MM.1S (cell line): ENCODE measurements around the gene SLC35E4.

Experiments used
- DNase-seq: peaks from one replicate; pipeline ENCODE4 v3.0.0-alpha.2; 2015
- H2AFZ ChIP-seq: fragments of 300-600 bp; sonication (generic); 2 replicates; pipeline ENCODE4 v1.6.0; 2016; ENCODE audit warnings: antibody characterized with exemption, low read length
- H3F3A ChIP-seq: fragments of 300-600 bp; sonication (generic); 2 replicates; pipeline ENCODE4 v1.6.1; 2016; ENCODE audit warnings: mild to moderate bottlenecking, antibody characterized with exemption, low read length, moderate library complexity, mixed read lengths; ENCODE audit not compliant: insufficient read depth
- H3K27ac ChIP-seq: fragments of 300-600 bp; sonication (generic); 2 replicates; pipeline ENCODE4 v1.5.1; 2016; ENCODE audit warnings: mild to moderate bottlenecking, low read length
- H3K27me3 ChIP-seq: fragments of 300-600 bp; sonication (generic); replicated peaks from 2 replicates; pipeline ENCODE4 v1.6.0; 2016; ENCODE audit warnings: low read length; ENCODE audit not compliant: insufficient read depth
- H3K36me3 ChIP-seq: fragments of 300-600 bp; sonication (generic); replicated peaks from 2 replicates; pipeline ENCODE4 v1.6.1; 2016; ENCODE audit warnings: mild to moderate bottlenecking, low read length, mixed read lengths; ENCODE audit not compliant: insufficient read depth
- H3K4me1 ChIP-seq: fragments of 300-600 bp; sonication (generic); 2 replicates; pipeline ENCODE4 v1.6.1; 2016; ENCODE audit warnings: low read length, mixed read lengths
- H3K4me2 ChIP-seq: fragments of 300-600 bp; sonication (generic); 2 replicates; pipeline ENCODE4 v1.6.0; 2016; ENCODE audit warnings: low read depth, low read length
- H3K4me3 ChIP-seq: fragments of 300-600 bp; sonication (generic); 2 replicates; pipeline ENCODE4 v1.5.1; 2016; ENCODE audit warnings: low read length, mixed read lengths
- H3K79me2 ChIP-seq: fragments of 300-600 bp; sonication (generic); 2 replicates; pipeline ENCODE4 v1.6.1; 2016; ENCODE audit warnings: mixed run types, low read length, mixed read lengths
- H3K9ac ChIP-seq: fragments of 300-600 bp; sonication (generic); 2 replicates; pipeline ENCODE4 v1.6.1; 2016; ENCODE audit warnings: low read length, mixed read lengths
- H3K9me2 ChIP-seq: fragments of 300-600 bp; sonication (generic); replicated peaks from 2 replicates; pipeline ENCODE4 v1.6.1; 2016; ENCODE audit warnings: mild to moderate bottlenecking, low read length, mixed read lengths; ENCODE audit not compliant: insufficient read depth
- H3K9me3 ChIP-seq: fragments of 300-600 bp; sonication (generic); replicated peaks from 2 replicates; pipeline ENCODE4 v1.6.1; 2016; ENCODE audit warnings: mild to moderate bottlenecking, low read length, mixed read lengths; ENCODE audit not compliant: insufficient read depth
- H4K20me1 ChIP-seq: fragments of 300-600 bp; sonication (generic); 2 replicates; pipeline ENCODE4 v1.6.1; 2016; ENCODE audit warnings: mild to moderate bottlenecking, low read length, moderate library complexity, mixed read lengths; ENCODE audit not compliant: insufficient read depth
- EZH2 ChIP-seq: fragments of 300-600 bp; sonication (generic); optimal IDR thresholded peaks from 2 replicates; pipeline ENCODE3; 2017; ENCODE audit warnings: low read depth, mild to moderate bottlenecking, antibody characterized with exemption, low read length, mixed read lengths
- EZH2phosphoT487 ChIP-seq: fragments of 300-600 bp; sonication (generic); IDR thresholded peaks from 2 replicates; pipeline ENCODE4 v1.6.1; 2018; ENCODE audit warnings: antibody characterized with exemption, low read length
- TF ChIP-seq, protein P1 (sequence below): fragments of 300-600 bp; sonication (generic); IDR thresholded peaks from 2 replicates; pipeline ENCODE4 v1.5.1; 2016; ENCODE audit warnings: antibody characterized with exemption, low read length, mixed read lengths

Gene SLC35E4

DNA sequence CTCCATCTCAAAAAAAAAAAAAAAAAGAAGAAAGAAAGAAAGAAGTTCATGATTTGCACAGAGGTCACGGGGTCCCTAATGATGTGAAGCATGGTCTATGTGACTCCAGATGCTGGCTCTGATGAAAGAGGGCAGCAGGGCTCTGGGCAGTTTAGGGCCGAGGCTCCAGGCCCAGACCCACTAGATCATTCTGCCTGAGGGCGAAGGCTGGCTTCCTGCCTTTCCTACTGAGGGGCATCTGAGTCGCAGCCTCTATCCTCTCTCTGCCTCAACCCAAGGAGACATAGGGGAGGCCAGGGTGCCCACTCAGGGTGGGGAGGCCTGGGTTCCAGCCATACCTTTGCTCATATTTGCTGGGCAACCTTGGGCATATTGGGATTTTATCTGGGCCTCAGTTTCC lies 4.8 kb downstream of the SLC35E4 start:
- Histone ChIP-seq H3K9me3 (no peaks in the 10 kb centered on the region), H3K4me1 (peaks cover 7% of the 10 kb centered on the region), H3K27me3 (no peaks in the 10 kb centered on the region), H3K4me3 (no peak overlapping the region), H3K9me2 (no peaks in the 10 kb centered on the region), H2AFZ (no peak overlapping the region), H3K36me3 (no peaks in the 10 kb centered on the region), H3K4me2 (no peak overlapping the region), H4K20me1 (no peaks in the 10 kb centered on the region), H3K79me2 (no peaks in the 10 kb centered on the region), H3K27ac (no peak overlapping the region), H3F3A (no peaks in the 10 kb centered on the region), H3K9ac (no peak overlapping the region)
- no peak for TF ChIP-seq EZH2
- TF ChIP-seq, protein P1, sequence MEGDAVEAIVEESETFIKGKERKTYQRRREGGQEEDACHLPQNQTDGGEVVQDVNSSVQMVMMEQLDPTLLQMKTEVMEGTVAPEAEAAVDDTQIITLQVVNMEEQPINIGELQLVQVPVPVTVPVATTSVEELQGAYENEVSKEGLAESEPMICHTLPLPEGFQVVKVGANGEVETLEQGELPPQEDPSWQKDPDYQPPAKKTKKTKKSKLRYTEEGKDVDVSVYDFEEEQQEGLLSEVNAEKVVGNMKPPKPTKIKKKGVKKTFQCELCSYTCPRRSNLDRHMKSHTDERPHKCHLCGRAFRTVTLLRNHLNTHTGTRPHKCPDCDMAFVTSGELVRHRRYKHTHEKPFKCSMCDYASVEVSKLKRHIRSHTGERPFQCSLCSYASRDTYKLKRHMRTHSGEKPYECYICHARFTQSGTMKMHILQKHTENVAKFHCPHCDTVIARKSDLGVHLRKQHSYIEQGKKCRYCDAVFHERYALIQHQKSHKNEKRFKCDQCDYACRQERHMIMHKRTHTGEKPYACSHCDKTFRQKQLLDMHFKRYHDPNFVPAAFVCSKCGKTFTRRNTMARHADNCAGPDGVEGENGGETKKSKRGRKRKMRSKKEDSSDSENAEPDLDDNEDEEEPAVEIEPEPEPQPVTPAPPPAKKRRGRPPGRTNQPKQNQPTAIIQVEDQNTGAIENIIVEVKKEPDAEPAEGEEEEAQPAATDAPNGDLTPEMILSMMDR = no peak
- no peak for TF ChIP-seq EZH2phosphoT487
- no peak for DNase-seq

- no peak overlapping the region for H3K9ac ChIP-seq
- H3K27me3 ChIP-seq = no peaks in the 10 kb centered on the region
- H3K4me2 ChIP-seq = no peak overlapping the region
- no peaks in the 10 kb centered on the region for H3K79me2 ChIP-seq
- no peaks in the 10 kb centered on the region for H3K9me3 ChIP-seq
- H4K20me1 ChIP-seq = no peaks in the 10 kb centered on the region
- TF ChIP-seq EZH2 (no peak), EZH2phosphoT487 (no peak)
- TF ChIP-seq, protein P1 = no peak
- H3F3A ChIP-seq = no peaks in the 10 kb centered on the region
- no peaks in the 10 kb centered on the region for H3K9me2 ChIP-seq
- no peak overlapping the region for H2AFZ ChIP-seq
- peaks cover 6% of the 10 kb centered on the region for H3K4me1 ChIP-seq
- H3K4me3 ChIP-seq = no peak overlapping the region
- no peaks in the 10 kb centered on the region for H3K36me3 ChIP-seq
- no peak for DNase-seq
- no peak overlapping the region for H3K27ac ChIP-seq
Measured at GRCh38 chr22:30640839-30641430, 5.4 kb downstream of the SLC35E4 start.

DNA sequence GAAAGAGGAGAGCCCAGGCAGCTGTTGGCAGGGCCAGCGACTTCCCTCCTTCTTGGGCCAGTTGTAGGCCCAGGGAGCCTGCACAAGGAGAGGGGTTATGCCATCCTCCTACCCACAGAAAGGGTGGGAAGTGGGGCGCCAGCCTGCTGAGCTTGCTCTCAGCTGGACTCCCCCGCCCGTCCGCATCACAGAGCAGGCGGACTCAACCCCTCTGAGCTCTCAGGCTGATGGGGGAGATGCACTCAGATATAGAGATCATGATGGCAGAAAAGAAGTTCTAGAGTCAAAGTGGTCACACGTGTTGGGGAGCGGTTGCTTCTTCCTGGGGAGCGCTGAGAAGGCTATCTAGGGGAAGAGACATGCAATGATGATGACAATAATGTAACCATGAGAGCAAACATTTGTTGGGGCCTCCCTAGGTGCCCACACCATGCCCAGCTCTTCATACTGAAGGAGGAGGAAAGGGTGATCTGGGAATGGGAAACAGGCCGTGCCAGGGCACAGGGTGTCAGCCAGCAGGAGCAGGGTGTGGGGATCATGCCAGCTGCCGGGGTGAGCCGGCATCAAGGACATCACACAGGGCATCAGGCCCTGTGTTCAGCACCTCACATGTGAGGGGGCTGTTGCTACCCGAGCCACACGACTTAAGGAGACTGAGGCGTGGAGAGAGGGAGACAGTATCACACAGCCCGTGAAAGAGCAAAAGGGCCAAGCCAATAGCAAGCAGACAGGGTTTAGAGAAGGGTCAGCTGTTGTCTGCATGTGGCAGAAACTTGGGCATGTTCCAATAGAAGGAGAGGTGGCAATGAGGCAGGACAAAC lies 7.7 kb downstream of the SLC35E4 start:
- no peak overlapping the region for H3K9ac ChIP-seq
- H3K4me2 ChIP-seq = no peak overlapping the region
- no peaks in the 10 kb centered on the region for H3F3A ChIP-seq
- no peaks in the 10 kb centered on the region for H4K20me1 ChIP-seq
- H3K27me3 ChIP-seq = no peaks in the 10 kb centered on the region
- no peak overlapping the region for H3K4me3 ChIP-seq
- no peaks in the 10 kb centered on the region for H3K9me2 ChIP-seq
- H3K27ac ChIP-seq = no peak overlapping the region
- H3K9me3 ChIP-seq = no peaks in the 10 kb centered on the region
- no peak for TF ChIP-seq EZH2
- TF ChIP-seq, protein P1 = no peak
- no peak for TF ChIP-seq EZH2phosphoT487
- no peak for DNase-seq
- no peaks in the 10 kb centered on the region for H3K36me3 ChIP-seq
- H3K4me1 ChIP-seq = no peaks in the 10 kb centered on the region
- no peaks in the 10 kb centered on the region for H3K79me2 ChIP-seq
- H2AFZ ChIP-seq = no peak overlapping the region
